Kidney epithelial cell (primary cell): ENCODE results near the gene CXADR. TPM values are rescaled to one million over a fixed set of nuclear protein-coding genes. Genes with fewer than 3 reads are reported as not detected.

Experiments used
- DNase-seq: peaks from one replicate; pipeline ENCODE4 v3.0.0-alpha.2; 2010; ENCODE audit warnings: low read depth
- H3K27me3 ChIP-seq: 2 replicates; pipeline ENCODE4 v1.6.0; 2011; ENCODE audit warnings: low read length; ENCODE audit not compliant: control insufficient read depth, insufficient read depth
- H3K36me3 ChIP-seq: 2 replicates; pipeline ENCODE4 v1.5.1; 2011; ENCODE audit warnings: low read length; ENCODE audit not compliant: control insufficient read depth, insufficient read depth
- H3K4me3 ChIP-seq: 2 replicates; pipeline ENCODE4 v1.5.1; 2011; ENCODE audit warnings: low read depth, mild to moderate bottlenecking, control low read depth, low read length
- CTCF ChIP-seq: IDR thresholded peaks from 2 replicates; pipeline ENCODE4 v1.5.1; 2011; ENCODE audit warnings: mild to moderate bottlenecking, moderate library complexity, low read length, control low read depth, inconsistent platforms; ENCODE audit not compliant: insufficient read depth, poor library complexity, severe bottlenecking
- total RNA-seq: library from RNA; depleted of rRNA; stranded (reverse); fragments of >200 nt; gene quantifications from 2 replicates; pipeline ENCODE4 v1.2.3, GENCODE V29; 2015

Gene CXADR
- total RNA-seq, 1 donor from 2014 or later = 40.5 TPM

GRCh38 chr21:17585875-17586450 lies 73.1 kb downstream of the CXADR start:
- no peaks in the 10 kb centered on the region for H3K27me3 ChIP-seq
- no peaks in the 10 kb centered on the region for H3K36me3 ChIP-seq
- DNase-seq = peak; percentile 10
- peak; percentile 44 for TF ChIP-seq CTCF
- no peak overlapping the region for H3K4me3 ChIP-seq

- TF ChIP-seq CTCF = no peak
- H3K4me3 ChIP-seq = no peak overlapping the region
- no peaks in the 10 kb centered on the region for H3K27me3 ChIP-seq
- no peak for DNase-seq
- H3K36me3 ChIP-seq = peaks cover 2% of the 10 kb centered on the region
These were observed 77.6 kb downstream of the CXADR start for GRCh38 chr21:17590430-17590829.

GRCh38 chr21:17597680-17598079 lies 84.8 kb downstream of the CXADR start:
- H3K4me3 ChIP-seq = no peak overlapping the region
- no peaks in the 10 kb centered on the region for H3K27me3 ChIP-seq
- H3K36me3 ChIP-seq = peaks cover 2% of the 10 kb centered on the region
- no peak for DNase-seq
- no peak for TF ChIP-seq CTCF

GRCh38 chr21:17598437-17598836 lies 85.6 kb downstream of the CXADR start:
- Histone ChIP-seq H3K36me3 (peaks cover 2% of the 10 kb centered on the region), H3K4me3 (no peak overlapping the region), H3K27me3 (no peaks in the 10 kb centered on the region)
- TF ChIP-seq CTCF = no peak
- DNase-seq = no peak

- no peak for TF ChIP-seq CTCF
- H3K36me3 ChIP-seq = no peaks in the 10 kb centered on the region
- DNase-seq = no peak
These were observed 90.0 kb downstream of the CXADR start for GRCh38 chr21:17602874-17603273.

GRCh38 chr21:17607684-17608083 lies 94.8 kb downstream of the CXADR start:
- no peak for TF ChIP-seq CTCF
- Histone ChIP-seq H3K27me3 (no peaks in the 10 kb centered on the region), H3K4me3 (no peak overlapping the region), H3K36me3 (no peaks in the 10 kb centered on the region)
- no peak for DNase-seq

More at GRCh38 chr21:17602874-17603273, 90.0 kb downstream of the CXADR start:
- H3K27me3 ChIP-seq = no peaks in the 10 kb centered on the region
- H3K4me3 ChIP-seq = no peak overlapping the region
